Stimulated activated CD4-positive, alpha-beta T cell treated with anti-CD3 and anti-CD28 coated beads, Interleukin-2, amount 100 ng/mL, for 48 hours (primary cell): Measurements from ENCODE around the gene COPS9.

Experiments
- DNase-seq, 2 donors: peaks; one replicate each; pipeline ENCODE4 v3.0.0-alpha.2; 2020

COPS9 gene

DNA sequence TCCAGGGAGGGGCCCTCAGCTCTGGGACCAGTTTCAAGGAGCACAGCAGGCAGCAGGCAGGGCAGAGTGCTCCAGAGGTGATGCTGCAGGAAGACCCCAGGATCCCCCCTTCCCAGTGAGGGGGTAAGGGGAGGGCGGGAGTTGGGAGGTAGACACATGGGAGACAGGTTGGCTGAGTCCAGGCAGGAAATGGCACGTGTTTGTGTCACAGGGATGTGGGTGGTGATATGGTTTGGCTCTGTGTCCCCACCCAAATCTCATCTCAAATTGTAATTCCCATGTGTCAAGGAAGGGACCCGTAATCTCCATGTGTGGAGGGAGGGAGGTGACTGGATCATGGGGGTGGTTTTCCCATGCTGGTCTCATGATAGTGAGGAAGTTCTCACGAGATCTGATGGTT, 29.6 kb upstream of the COPS9 start:
- no peak for DNase-seq

DNA sequence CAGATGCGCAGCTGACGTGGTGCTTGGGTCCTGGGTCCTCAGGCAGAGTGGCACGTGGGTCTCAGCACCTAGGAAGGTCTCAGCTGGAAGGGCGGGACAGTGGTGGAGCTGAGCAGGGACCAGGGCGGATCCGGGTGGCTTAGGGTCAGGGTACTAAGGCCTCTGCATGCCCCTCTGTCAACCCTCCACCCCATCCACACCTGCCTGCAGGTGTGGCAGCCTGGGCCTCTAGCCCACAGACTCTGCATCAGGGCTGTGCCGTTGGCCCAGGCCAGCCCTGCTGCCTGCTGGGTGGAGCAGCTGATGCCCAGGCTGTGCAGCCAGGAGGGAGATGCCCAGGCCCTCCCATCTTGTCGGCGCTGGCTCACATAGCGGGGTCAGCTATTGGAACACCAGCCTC, 28.9 kb upstream of the COPS9 start:
- DNase-seq = no peak

DNA sequence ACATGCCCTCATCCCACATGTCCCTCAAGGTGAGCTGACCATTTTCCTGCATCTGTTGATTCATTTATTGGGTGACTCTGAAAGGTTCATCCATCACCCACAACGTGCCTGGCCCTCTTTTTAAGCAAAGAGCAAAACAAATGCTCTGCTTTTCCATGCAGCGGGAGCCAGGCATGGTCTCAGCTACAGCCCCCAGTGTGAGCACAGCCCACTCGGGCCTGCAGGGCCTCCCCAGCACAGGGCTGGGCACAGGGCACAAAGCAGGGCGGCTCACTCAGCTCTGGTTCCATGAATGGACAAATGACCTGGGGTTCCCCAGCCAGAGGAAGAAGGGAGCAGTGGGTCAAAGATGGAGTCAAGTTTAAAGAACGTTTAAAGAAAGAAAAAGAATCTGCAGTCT, 28.5 kb upstream of the COPS9 start:
- DNase-seq = no peak

DNA sequence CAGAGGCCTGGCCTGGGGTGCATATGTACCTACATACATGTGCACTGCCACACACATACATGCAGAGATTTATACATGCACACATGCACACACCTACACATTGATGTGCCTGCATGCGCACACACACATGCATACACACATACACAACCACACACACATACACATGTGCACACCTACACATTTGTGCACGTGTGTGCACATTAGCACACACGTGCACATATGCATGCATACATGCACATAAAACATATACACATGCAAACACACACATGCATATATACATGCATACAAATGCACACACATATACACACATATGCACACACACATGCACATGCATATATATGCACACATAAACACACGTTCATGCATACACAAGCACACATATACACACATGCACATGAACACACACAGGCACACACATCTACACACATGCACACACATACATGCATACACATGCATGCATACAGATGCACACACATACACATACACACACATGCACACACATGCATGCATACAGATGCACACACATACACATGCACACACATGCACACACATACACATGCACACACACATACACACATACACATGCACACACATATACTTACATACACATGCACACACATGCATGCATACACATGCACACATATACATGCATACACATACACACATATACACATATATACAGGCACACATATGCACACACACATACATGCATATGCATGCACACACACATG, 27.9 kb upstream of the COPS9 start:
- DNase-seq = no peak

DNA sequence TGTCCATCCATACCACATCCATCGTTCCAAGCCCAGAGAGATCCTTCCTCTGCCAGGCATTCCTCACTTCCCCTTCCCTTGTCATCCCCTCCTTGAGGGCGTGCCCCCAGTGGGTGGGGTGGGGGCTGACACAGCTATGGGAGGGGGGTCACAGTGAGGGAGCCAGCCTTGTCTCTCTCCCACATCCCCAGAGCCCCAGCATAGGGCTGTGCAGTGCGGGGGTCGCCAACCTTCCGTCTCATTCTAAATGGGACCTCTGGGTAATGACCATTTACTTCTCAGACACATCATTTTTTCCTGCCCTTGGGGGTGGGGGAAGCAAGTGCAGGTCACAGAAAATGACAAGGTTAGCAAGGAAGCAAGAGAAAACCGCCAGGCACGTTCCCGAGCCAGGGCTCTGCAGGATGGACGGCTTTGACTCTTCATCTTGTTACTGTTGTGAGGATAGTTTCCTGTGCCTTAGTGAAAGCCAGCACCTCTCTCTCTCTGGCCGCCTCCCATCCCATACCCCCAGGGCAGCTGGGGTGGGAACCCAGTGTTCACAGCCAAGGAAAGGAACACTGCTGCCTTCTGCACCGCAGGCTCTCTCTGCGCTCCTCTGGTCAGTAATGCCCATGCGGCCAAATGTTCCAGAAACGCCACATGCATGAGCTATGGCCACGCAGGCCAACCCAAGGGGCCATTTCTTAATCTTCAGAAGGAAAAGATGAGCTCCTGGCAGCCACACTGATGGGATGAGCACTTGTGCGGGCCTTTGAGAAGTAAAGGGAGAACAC, 27.0 kb upstream of the COPS9 start:
- no peak for DNase-seq

DNA sequence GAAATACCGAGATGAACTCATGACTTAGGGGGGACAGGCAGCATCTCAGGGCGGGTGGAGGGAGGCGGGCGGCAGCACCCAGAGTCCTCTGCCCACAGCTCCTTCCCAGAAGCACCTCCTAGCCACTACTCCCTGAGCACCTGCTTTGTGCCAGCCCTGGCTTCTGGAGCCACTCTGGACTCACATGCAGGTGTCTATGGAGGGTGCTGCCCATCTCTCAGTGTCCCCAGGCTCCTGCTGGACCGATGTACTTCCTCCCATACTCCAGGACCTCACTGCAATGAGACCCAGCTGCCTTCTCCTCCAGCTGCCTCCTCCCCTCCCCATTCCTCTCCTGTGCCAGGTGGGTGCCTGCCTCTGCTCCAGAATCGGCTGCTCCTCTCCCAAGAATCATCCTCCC, 26.4 kb upstream of the COPS9 start:
- no peak for DNase-seq

DNA sequence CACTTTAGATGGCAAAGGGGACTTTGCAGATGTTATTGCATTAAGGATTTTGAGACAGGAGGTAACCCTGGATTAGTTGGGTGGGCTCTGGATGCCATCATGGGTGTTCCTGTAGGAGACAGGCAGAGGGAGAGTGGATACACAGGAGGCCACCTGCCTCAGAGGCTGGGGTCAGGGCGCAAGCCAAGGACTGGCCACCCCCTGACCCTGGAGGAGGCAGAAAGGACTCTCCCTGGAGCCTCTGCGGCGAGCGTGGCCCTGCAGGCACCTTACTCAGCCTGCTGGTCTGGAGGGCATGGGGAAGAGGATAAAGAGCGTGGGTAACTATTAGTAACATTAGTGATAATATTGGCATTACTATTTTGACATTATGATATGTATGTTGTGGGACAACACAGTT, 25.9 kb upstream of the COPS9 start:
- DNase-seq = no peak

DNA sequence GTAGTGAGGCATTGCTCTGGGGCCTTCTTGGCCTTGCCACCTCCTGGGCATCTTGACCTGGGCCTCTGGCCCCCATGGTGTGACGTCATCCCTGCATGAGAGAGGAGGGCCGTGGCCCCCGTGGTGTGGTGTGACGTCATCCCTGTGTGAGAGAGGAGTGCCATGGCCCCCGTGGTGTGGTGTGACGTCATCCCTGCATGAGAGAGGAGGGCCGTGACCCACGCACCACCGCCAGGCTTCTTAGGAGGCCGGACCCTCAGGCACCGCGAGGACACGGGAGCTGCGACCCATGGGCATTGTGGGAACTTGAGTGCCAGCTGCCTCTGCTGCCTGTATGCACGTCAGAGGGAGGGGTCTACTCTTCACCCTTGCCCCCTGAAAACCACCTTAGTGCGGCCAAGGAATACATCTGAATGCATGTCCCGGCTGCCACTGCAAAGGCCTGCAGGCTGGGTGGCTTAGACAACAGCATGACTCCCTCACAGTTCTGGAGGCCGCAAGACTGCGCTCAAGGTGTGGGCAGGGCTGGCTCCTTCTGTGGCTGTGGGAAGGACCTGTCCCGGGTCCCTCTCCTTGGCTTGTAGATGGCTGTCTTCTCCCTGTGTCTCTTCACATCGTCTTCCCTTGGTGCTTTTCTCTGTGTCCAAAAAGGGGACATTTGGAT, 25.1 kb upstream of the COPS9 start:
- no peak for DNase-seq

DNA sequence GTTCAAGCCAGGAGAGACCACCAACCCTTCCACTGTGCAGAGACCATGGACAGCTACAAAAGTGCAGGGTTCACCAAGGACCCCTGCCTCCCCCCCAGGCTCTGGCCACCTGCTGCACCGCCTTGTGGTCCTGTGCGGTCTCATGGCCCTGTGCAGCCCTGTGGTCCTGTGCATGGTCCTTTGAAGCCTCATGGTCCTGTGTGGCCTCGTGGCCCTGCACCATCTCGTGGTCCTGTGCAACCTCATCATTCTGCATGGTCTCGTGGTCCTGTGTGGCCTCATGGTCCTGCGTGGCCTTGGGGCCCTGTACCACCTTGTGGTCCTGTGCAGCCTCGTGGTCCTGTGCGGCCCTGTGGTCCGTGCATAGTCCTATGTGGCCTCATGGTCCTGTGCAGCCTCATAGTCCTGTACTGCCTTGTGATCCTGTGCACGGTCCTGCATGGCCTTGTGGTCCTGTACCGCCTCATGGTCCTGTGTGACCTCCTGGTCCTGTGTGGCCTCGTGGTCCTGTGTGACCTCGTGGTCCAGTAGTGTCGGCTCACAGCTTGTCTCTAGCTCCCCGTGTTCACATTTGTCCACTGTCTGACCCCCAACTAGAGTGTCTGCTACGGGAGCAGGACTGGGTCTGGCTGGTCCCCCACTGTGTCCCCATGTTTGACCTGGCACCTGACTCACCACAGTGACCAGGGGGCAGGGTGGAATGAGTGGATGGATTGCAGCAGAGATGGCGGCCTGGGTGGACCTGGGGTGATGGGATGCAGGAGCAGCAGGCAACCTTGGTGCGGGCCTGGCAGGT, 24.4 kb upstream of the COPS9 start:
- DNase-seq = no peak

DNA sequence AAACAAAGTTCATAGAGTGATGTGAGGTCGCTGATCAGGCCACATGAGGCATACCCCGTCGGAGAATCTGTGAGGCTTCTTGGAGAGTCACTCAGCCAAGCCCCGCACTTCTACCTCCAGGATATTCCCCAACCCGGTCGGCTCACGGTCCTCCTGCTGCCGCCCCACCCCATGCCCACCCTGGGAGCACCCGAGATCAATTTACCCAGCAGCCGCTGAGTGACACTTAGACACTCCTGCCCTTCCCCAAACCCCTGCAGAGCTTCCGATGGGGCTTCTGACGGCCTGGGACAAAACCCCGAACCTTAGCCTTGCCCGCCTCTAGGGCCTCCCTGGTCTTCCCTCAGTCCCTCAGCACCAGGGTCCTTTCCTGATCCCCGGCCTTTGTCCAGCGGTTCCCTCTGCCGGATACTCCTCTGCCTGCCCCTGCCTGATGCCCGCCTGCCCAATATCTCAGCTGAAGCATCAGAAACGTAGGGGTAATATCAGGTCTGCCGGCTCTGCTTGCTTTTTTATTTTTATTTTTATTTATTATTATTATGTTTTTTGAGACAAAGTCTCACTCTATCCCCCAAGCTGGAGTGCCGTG, 23.2 kb upstream of the COPS9 start:
- DNase-seq = no peak

DNA sequence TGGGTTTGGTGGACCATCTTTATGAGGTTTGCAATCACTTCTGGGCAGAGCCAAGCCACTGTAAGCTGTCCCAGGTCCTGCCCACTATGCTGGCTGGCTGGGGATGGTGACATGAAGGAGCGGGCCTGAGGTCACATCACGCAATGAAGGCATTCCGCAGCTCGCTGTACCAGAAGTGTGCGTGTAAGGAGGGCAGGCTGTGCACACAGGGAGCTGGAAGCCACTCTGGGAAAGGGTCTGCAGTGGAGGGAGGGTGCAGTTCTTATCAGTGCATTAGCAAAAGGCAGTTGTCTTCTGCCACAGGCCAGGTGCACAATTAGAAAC, 21.0 kb upstream of the COPS9 start:
- DNase-seq = no peak

DNA sequence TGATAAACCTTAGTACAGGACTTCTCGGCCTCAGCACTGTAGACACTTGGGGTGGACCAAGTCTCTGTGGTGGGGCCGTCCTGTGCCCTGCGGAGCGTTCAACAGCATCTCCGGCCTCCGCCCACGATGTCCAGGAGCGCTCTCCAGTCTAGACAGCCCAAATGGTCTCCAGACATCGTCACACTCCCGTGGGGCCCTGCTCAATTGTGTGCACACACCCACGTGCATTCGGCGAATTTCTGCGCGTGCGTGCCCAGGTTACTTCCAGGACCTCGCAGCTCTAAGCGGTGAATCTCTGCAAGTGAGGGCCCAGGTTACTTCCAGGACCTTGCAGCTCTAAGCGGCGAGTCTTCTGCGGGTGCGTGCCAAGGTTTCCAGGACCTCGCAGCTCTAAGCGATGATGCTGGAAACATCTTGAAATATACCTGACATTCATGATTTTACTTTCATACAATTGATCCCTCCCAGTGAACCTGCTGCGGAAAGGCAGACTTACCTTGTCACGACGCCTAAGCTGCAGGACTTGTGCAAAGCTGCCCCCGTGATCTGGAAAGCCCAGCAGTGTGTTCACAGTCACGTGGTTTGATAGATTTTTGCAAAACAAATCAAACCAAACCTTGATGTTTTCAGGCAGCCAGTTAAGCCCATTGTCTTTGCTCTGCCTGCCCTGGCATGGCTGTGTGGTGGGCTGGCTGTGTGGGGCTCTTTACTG, 20.5 kb upstream of the COPS9 start:
- no peak for DNase-seq

DNA sequence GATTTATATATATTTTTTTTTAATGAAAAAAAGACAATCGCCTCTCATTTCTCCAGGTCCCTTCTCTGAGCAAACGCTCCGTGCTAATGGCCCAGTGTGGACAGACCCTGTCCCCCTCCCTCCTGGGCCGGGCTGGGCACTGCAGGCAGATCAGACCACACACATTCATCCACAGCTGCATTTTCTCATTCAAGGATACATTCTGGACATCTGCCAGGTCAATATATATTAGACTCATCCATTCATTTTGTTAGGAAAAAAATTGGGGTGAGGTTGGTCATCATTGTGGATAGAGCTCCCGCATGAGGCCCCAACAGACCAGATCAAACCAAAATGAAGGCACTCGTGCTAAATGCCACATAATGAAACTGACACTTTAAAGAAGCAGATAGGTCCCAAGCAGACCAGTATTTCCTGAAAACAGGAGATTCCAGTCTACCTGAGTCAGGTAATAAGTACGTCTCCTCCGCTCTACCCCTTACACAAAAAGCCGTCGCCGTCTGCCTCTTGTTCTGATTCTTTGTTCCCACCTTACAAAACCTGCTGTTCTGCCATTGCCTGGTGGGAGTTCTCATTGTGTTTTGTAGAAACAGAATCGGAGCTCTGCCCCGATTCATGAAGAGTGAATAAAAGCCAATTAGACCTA, 19.8 kb upstream of the COPS9 start:
- no peak for DNase-seq

DNA sequence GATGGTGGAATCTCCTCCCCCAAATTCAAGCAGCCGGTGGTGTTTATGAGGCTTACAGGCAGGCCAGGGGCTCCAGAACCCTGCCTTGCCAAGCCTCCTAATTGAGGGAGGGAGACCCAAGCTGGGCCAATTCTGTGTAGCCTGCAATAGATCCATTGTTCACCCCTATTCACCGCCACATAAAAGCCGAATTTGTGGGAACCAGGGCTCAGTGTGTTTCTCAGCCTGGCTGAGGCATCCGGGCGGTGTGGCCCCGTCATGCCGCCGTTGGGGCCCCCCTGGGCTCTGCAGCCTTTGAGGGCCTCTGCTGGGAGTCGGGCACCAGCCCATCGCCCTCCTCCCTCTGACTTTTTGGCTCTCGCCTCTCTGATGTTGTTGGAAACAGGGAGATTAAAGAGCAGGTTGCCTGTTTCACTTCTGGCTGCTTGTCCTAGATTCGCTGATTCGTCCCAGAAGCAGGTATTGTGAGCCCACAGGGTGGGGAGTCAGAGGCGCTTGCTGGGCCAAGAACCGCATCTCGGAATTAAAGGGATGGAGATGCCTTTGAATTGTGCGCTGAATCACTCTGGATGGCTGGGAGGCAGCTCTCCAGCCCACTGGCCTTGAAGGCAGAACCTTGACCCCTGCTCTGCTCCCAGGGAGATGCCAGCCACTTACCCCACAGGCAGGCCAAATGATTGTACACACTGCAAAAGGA, 19.1 kb upstream of the COPS9 start:
- DNase-seq = no peak

DNA sequence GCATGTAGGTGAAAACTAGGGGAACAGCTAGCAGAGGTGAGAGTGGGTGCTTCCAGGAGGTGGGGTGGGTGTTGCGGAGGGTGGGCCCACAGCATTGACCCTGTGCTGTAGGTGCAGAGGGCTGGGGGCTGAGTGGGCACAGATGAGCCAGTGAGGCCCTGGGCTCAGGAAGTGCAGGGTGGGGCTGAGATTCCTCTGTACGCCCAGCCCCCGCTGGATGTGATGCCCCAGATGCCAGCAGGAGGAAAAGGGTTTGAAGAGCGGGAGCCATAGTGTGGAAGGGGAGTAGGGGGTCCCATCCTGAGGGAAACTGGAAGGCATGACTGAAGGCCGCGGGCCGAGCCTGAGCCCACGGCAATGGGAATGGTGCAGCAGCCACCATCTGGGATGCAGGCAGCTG, 18.5 kb upstream of the COPS9 start:
- no peak for DNase-seq

DNA sequence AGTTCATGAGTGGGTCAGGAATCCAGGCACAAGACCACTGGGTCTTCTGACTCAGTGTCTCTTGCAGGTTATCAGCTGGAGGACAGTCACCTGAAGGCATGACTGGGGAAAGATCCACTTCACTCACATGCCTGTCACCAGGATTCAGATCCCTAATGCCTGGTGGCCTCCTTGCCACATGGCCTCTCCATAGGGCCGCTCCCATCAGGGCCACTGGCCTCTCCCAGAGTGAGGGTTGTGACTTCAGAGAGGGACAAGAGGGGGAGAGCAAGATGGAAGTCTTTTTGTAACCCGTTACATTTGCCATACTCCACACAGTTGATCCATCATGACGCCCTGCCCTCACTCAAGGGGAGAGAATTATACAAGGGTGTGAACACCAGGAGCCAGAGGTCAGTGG, 17.3 kb upstream of the COPS9 start:
- DNase-seq = no peak

DNA sequence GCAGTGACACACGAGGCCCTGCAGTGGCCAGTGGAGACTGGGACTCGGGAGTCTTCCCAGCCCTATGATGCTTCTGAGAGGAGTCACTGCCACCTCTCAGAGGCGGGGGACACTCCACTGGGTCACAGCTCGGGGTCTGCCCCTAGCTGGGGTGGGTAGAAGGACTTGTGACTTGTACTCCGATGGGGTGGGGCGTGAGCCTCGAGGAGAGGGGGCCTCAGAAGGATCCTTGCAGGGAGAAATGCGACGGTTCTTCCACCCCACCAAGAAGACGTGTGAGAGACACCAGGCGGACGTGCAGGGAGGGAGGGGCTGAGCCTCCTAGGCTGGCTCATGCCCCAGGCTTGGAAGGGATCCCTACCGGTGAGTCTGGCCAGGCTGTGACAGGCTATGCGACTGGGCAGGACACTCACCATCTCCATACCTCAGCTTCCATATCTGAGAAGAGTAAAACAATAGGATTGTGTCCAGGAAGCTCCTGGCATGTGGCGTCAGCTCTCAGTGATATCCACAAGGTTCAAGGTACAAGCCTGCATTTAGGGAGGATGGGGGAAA, 15.4 kb upstream of the COPS9 start:
- no peak for DNase-seq

DNA sequence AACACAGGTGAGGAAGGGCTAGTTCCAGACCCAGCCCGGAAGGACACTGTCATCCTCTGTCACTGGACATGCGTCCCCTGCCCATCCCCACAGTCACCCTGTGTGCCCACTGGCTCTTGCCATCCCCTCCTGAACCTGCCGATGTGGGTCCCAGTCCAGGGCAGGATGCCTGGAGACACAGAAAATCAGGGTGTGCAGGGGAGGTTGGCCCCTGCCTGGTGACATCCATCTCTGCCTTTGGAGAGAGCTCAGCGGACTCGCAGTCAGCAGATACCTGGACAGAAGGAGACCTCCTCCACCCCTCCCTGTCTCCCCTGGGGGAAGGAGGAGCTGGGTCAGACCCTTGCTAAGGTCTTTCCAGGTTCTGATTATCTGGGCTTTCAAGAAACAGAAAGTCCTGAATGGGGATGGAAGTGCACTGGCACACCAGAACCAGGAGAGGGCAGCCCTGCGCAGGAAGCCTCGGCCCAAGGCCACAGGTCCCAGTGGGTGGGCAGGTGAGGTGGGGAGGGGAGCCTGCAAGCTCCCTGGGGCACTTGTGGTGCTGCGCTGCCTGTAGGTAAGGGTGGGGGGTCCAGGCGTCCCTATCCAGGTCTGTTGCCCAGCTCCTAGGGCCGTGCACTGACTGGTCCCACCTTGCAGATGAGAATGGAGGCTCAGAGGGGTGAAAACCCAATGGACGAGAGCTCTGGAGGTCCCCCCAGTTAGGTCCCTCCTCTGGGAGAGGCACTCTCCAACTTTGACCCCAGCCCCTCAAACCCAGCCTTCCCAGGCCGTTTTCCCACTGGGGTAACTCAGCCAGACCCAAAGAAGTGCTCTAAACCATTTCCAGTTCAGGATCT, 14.1 kb upstream of the COPS9 start:
- peak; percentile 27 to 34 for DNase-seq

DNA sequence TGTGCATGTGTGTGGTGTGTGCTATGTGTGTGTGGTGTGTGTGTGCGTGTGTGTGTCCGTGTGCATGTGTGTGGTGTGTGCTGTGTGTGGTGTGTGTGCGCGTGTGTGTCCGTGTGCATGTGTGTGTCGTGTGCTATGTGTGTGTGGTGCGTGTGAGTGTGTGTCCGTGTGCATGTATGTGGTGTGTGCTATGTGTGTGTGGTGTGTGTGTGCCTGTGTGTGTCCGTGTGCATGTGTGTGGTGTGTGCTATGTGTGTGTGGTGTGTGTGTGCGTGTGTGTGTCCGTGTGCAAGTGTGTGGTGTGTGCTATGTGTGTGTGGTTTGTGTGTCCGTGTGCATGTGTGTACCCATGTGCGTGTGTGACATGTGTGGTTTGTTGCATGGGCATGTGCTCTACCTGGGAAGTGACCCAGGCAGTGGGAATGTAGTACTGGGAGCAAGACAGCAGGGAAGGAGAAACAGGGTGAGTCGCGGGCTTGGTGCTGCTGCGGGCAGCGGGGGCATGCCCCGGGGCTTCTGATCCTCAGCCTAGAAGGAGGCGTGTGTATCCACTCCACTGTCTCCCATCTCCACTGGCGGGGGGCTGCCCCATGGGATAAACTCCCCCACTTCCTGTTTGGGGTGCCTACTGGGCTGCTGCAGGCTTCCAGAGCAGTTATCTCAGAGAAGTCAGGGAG, 11.9 kb upstream of the COPS9 start:
- no peak for DNase-seq
